ENCODE results near the gene PCDH1.
"Not testable (repeated sequence)": the region's sequence is repeated elsewhere in the genome, so short reads cannot be mapped to it uniquely, and the experiment has no call there.

Gene PCDH1

DNA sequence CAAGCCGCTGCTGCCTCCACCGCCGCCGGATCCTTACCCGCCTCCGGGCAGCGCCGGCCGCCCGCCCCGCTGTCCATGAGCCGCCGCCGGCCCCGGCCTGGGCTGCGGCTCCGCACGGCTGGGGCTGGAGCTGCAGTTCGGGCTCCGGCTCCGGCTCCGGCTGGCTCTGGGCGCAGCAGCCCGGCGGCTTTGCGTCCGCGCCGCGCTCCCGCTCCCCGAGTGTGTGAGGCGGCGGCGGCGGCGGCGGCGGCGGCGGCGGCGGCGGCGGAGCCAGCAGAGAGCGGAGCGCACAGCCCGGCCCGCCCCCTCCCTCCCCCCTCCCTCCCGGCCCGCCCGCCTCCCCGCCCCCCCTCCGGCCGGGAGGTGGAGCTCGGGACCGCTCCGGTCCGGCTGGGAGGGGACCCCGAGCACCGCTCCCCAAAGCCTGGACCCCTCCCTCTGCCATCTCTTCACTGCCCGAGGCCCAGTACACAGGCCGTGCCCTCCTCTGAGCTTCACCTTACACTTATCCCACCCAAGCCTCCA, at the start of gene PCDH1:
Gene PCDH1 (minus strand): TSS at position 225 of the 525 bp plus-strand sequence. CDS start 148 bp downstream, at position 77.
- no peak for DNase-seq

DNA sequence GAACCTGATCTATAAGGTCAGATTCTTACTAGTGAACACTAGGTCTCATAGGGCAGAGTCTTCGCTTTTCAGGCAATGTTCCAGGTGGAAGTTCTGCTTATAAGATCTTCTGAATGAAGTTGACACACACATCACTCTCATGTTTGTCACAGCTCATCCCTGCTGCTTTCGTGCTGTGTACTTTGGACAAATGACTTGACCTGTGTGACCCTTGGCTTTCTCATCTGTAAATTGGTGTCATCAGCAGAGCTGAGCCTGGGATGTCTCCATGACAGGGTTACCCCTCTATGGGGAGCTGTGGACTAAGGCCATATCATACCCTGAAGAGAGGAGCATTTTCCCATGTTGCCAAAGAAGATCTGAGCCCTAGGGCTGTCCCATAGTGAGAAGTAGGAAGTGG, 48.2 kb upstream of the PCDH1 start:
- DNase-seq: no peak

DNA sequence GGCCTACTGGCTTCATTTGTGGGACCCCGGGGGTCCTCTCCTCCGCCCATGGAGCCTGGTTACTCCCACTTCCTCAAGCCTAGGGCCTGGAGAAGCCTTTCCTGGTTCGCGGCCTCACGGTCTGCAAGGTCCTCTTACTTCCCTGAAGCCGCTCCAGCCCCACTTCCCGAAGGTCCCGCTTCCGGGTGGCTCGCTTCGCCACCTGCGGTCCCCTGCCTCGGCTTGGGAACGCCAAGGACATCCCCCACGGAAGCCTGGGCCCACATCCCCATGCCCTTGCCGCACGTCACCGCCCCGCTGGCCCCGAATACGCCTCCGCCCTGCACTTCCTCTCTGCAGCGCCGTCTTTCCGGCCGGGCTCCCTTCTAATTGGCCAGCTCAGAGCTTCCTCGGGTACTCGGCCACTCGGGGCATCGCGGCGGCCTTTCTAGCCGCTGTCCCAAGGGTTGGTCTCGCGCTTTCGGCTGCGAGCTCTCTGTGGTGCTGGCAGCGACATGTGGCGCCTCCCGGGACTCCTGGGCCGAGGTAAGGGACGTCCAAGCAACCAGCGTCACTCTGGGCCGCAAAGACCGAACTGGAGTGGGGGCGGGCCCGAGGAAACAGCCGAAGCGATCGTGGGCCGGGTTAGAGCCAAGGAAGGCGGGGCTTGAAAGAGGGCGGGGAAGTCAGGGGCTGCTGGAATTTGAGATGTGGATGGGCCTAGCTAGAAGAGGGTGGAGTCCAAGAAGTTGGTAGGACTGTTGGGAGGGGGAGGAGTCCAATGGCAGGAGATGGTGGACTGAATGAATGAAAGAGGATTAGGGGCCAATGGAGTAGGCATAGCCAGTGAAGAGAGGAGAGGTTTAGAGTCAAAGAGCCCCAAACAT, 45.5 kb upstream of the PCDH1 start, which contains the start of gene DELE1:
Gene DELE1 (plus strand): TSS at position 424 of the 866 bp plus-strand sequence. CDS start 71 bp downstream, at position 495.
- DNase-seq: peak; percentile 94

DNA sequence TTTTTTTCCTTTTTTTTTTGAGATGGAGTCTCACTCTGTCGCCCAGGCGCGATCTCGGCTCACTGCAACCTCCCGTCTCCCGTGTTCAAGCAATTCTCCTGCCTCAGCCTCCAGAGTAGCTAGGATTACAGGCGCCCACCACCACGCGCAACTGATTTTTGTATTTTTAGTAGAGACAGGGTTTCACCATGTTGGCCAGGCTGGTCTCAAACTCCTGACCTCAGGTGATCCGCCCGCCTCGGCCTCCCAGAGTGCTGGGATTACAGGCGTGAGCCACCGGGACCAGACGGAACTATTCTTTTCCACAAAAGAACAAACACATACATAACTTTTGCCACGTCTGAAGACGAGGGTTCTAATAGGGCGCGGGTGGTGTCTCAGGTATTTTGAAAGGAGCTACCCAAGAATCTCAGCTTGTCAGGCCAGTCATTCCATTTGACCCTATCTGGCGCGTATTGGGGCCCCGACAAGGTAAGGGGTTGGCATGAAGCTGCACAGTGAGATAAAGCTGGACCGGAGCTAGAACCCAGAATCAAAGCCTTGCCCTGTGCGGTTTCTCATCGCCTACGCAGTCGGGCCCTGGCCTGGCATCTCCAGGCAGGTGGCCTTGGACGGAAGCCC, 44.7 kb upstream of the PCDH1 start:
- not testable (repeated sequence) for DNase-seq

DNA sequence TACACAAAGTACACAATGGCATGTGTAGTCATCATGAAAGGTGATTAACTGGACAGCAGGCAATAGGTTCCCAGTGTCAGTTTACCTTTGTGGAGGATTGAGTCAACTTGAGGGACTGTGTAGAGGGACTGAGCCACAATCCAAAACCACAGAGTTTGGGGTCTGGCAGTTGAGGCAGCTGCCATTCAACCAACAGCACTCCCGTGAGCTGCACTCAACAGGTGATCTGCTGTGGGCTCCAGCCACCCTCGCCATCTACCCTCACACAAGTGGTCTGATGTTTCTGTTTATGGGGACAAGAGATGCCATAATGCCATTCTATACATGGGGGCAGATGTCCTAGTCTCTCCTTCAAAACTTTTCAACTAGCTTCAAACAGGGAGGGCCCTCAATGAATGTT, 42.6 kb upstream of the PCDH1 start:
- no peak for DNase-seq

DNA sequence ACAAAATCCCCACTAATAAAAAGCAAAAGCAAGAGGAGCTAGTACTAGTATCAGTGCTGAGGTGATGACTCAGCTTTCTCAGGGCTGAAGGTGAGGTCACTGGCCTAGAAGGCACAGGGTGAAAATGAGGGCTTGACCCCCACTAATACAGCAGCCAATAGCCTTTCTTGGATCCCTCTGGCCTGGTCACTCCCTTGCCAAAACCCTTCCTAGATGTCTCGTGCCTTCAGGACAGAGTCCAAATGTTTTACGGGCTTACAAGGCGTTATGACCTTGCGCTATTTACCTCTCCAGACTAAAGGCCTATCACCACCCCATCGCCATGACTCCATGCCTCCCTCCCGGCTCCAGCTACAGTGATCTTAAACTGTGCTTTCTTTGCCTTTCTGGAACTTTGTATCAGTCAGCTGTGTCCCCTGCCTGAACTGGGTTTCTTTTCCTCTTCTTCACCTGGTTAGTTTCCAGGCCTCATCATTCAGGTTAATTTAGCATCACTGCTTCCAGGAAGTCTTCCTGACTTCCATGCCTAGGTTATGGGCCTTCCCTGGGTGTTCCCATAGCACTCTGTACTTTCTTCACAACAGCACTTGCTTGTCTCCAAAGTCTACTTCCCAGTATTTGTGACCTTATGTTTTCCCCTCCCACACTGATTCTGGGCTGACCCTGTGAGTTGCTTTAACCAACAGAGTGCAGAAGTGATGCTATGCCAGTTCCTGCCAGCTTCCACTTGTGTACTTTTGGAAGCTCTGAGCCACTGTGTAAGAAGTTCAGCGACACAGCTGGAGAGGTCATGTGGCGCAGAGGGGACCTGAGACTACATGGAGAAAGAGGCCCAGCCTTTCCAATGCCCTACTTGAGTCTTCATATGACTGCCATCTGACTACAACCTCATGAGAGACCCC, 41.3 kb upstream of the PCDH1 start:
- no peak for DNase-seq

DNA sequence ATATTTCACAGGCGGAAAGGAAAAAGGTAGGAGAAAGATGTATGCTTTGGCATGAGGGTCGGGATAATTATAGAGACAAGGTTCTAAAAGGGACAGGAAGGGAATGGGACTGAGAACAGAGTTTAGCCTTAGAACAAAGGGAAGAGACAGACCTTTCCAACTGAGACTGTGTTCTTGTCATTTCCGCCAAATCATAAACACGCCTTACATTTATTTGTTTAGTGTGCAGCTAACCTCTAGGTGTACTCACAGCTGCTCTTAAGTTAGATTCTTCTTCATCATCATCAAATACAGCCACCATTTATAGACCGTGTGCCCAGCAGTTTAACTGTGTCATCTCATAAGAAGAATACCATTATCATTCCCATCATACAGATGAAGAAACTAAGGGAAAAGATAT, 39.5 kb upstream of the PCDH1 start:
- DNase-seq: no peak

DNA sequence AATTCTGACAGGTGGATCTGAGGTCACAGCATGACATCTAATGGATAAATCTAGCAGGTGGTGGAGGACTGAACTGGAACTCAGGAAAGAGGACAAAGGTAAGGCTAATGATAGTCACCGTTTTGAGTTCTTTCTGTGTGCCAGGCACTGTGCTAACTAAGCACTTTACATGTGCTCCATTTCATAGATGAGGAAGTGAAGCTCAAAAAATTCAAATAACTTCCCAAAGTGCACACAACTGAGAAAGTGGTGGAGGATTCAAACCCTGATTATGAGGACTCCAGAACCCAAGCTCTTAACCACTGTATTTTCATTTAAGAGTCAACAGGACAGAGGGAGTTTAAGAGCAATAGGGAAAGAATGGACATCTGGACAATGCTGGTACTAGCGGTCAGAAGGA, 38.3 kb upstream of the PCDH1 start:
- DNase-seq: no peak

DNA sequence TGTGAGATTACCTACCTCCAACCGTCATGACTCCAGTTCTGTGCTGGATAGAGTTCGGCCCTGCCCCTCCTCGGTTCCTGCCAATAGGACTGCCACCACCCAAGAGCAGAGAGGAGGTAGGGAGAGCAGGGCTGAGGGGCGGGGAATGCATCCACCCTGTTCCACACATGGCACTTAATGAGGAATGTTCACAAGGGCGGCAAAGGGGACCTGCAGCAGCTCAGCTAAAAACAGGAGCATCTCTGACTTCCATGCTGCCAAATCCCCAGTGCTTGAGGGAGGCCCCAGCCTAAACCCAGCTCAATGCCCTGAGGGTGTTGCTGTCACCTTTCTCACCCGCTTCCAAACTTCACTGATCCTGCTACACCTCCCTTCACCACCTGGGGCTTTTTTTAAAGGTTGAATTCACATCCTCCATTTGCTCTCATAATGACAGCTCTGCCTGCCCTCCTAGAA, 37.7 kb upstream of the PCDH1 start:
- DNase-seq: no peak

DNA sequence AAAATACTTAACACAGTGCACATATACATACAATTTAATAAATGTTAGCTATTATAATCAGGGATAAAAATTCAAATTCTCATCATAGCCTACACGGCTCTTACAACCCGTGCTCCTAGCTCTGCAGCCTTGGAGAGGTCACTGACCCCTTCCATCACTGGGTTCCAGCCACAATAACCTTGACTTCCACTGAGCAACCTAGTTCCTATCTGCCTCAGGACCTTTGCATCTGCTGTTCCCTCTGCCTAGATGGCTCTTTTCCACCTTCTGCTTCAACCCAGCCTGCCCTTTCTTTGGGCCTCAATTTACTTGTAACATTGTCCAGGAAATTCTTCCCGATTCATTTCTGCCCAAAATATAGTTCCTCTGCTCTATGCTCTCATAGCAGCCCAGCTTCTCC, 36.6 kb upstream of the PCDH1 start:
- DNase-seq: no peak

DNA sequence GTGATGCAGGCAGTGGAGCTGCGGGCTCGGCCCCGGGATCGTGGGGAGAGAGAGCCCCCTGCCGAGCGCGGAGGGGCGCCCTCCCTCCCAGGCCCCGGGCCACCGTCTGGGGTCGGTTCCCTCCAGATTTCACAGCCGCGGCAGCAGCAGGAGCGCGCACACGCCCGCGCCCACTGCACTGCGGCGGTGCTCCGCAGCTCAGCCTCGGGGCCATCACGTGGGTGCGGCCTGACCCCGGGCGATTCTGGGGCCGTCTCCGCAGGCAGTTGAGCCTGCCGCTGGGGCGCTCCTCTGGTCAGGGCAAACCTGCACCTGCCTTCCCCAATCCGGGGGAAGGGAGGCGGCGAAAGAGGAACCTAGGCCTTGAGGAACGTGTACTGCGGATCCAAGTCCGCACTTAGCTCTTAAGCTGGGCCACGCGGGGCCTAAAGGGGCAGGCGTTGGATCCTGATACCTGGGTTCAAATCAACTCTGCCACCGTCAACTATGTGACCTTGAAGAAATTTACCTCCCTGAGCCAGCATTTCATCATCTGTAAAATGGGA, 36.1 kb upstream of the PCDH1 start:
- DNase-seq: no peak

DNA sequence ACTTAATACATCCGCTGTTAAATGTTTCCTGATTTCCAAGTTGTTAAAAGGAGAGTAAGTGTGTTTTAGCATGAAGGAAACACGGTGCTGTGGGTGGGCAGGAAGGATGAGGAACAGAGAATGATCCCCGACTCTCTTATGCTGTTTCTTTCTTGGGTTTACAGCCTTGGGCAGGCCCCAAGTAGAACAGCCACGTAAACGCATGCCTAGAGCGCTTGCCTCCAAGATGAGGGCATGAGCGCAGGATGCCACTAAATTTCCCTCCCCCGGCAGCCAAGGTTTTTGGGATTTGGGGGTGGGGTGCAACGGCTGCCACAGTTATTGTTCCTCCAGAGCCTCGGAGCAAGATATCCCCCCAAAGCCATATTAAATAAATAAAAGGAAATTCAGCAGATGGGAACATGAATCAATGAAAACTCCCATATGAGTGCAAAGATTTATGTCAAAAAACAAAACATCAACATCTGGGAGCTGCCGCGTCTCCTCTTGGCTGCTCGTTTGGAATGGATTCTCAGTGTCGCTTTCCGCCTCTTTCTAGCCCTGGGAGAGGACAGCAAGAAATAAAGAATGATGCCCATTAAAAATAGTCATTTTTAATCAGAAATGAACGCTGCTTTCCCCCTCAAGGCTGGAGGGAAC, 35.5 kb upstream of the PCDH1 start:
- no peak for DNase-seq

DNA sequence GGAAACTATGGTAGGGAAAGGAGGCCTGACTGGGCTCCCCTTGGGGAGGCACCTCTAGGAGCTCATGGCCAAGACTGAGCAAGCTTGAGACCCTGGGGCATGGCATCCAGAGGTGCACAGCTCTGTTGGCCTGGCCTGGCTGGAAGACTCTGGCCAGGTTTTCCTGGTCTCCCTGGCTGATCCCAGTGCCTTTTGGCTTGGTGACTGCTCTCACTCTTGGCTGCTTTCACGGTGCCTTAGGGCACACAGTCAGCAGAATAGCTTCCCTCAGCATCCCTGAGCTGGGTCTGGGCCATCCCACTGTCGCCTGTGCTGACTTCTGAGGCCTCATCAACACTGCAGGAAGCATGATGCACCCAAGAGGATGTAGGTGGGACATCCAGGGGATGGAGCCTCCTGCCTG, 32.1 kb upstream of the PCDH1 start:
- DNase-seq: no peak

DNA sequence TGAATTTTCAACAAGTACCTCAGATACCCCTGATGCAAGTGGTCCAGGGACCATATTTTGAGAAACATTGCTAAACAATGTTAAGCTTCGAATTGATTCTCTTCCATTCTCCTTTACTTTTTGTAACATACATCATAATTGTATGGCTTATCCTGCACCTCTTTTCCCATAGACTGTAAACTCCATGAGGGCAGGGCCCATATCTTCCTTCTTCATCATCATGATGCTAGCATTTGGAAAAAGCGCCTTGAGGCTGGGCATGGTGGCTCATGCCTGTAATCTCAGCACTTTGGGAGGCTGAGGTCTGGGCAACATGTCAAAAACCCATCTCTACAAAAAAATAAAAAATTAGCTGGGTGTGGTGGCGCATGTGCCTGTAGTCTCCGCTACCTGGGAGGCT, 31.0 kb upstream of the PCDH1 start:
- no peak for DNase-seq

DNA sequence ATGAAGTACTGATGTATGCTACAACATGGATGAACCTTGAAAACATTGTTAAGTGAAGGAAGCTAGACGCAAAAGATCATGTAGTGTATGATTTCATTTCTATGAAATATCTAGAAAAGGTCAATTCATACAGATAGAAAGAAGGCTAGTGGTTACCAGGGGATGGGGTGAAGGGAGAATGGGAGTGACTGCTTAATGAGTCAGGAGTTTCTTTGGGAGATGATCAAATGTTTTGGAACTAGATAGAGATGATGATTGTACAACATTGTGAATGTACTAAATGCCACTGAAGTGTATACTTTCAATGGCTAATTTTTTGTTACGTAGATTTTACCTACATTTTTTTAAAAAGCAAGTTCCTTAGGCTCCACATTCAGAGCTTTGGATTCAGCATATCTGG, 30.6 kb upstream of the PCDH1 start:
- DNase-seq: no peak

DNA sequence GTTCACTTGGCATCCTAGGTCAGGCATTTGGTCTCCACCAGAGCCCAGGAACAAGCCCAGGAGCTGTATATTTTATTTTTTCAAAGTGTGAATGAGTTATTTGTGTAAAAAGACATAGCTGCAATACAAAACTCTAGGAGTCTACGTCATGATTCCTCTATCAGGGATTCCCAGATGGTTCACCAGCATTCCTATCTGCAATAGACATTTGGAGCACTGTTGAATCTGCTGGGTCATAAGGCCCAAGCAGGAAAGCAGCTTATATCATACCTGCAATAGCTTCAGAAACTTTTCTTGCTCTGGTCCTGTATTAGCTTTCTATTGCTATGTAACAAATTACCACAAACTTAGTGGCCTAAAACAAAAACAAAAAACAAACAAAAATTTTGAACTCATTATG, 28.8 kb upstream of the PCDH1 start:
- no peak for DNase-seq

DNA sequence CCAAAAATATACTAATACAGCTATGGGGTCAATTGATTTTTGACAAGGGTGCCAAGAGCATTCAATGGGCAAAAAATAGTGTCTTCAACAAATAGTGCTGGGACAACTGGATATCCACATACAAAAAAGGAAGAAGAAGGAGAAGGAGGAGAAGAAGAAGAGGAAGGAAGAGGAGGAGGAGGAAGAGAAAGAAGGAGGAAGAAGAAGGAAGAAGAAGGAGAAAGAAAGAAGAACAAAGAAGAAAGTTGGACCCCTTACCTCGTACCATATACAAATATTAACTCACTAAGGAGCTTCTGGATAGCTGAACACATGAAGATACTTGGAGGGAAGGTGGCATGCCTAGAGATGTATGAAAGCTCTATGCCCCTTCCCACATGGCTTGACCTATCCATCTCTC, 28.3 kb upstream of the PCDH1 start:
- DNase-seq: no peak

DNA sequence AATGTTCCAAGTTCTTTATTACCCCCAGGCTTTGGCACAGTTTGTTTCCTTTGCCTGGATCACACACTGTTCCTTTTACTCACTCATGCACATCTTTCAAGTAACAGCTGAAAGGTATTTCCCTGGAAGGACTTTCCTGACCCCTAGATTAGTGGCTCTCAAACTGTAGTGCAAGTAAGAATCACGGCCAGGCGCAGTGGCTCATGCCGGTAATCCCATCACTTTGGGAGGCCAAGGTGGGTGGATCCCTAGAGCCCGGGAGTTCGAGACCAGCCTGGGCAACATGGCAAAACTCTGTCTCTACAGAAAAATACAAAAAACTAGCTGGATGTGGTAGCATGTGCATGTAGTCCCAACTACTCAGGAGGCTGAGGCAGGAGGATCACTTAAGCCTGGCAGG, 26.3 kb upstream of the PCDH1 start:
- no peak for DNase-seq

DNA sequence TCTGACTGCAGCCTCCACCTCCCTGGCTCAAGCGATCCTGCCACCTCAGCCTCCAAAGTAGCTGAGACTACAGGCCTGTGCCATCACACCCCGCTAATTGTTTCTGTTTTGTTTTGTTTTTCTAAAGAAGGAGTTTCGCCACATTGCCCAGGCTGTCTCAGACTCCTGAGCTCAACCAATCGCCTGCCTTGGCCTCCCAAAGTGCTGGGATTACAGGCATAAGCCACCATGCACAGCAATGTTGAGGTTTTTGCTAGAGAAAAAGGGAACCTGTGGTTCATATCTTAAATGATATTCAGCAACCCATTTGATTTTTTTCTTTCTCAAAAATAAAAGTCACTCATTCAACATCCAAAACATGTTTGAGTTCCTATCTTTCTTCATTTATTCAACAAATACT, 25.1 kb upstream of the PCDH1 start:
- DNase-seq: no peak

DNA sequence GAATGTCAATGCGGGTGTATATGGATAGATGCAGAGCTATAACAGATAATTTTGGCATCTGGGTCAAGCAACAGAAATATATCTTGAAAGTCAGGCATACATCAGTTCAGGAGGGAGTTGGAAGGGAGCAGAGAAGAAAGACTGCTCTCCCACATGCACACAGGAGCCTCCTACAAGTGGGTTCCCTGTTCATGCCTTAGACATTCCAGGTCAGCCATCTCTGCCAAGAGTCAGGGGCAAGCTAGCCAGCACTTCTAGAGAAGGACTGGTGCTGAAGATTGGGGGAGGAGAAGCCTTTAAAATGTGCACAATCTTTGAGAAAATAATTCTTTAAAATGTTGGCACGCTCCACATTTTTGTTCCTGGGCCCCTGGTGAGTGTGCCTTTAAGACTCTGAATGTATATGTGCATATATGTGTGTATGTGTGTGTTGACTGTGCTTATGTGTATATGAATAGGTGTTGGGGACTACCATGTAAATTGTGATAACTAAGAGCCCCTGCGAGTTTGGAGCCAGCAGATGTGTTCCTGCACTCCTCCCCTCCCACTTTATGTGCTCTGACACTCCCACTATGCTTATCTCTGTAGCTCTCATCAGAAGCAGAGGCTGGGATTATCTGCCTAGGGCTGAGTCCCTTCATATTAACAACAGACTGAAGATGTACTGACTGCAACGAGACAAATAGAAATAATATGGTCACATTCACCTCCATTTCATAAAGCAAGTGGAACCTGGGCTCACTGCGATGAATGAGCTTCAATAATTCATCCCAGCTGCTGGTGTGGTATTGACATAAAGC, 24.0 kb upstream of the PCDH1 start:
- no peak for DNase-seq

DNA sequence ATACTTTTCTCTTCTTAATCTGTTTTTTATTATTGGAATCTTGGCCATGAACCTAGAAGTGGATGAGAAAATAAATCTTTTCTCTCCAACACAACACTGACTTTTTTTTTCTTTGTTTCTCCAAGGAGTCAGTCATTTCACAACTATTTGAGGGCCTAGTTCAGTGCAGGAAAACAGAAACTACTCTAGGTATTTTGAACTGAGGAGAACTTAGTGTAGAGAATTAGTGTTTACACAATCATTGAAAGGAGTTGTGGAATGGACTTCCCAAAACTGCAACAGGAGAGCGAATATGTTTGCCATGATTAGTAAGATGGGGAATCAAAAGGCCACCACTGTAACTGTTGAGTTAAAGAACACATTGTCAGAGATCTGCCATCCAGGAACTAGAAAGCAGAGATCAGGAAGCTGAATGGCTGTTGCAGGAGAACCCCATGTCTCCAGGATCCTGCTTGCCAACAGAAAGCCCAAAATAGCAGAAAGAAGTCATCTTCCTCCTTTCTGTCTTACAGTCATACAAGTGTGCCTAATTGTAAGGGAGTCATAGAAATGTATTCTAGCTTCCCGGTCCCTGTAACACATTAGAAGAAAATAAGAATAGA, 20.3 kb upstream of the PCDH1 start:
- DNase-seq: no peak
